Neural progenitor cell (in vitro differentiated cells): ENCODE results near the gene EIF2AK3. TPM values are rescaled to one million over a fixed set of nuclear protein-coding genes. Genes with fewer than 3 reads are reported as not detected.

Experiments
- DNase-seq: peaks from one replicate; pipeline ENCODE4 v3.0.0-alpha.2; 2016; ENCODE audit warnings: low spot score
- H2AFZ ChIP-seq: fragments of 200-600 bp; sonication (generic); replicated peaks from 2 replicates; pipeline ENCODE4 v1.6.1; 2016; ENCODE audit warnings: antibody characterized with exemption
- H3F3A ChIP-seq: fragments of 200-600 bp; sonication (generic); 2 replicates; pipeline ENCODE4 v1.6.1; 2016; ENCODE audit warnings: antibody characterized with exemption, low read depth
- H3K27ac ChIP-seq: fragments of 200-600 bp; sonication (generic); 2 replicates; pipeline ENCODE4 v1.5.1; 2016; ENCODE audit warnings: mild to moderate bottlenecking
- H3K27me3 ChIP-seq: fragments of 200-600 bp; sonication (generic); 2 replicates; pipeline ENCODE4 v1.6.1; 2016; ENCODE audit warnings: mild to moderate bottlenecking, moderate library complexity
- H3K36me3 ChIP-seq: fragments of 200-600 bp; sonication (generic); 2 replicates; pipeline ENCODE4 v1.5.1; 2016
- H3K4me1 ChIP-seq: fragments of 200-600 bp; sonication (generic); 2 replicates; pipeline ENCODE4 v1.6.1; 2016; ENCODE audit warnings: mixed run types
- H3K4me2 ChIP-seq: fragments of 200-600 bp; sonication (generic); 2 replicates; pipeline ENCODE4 v1.6.1; 2016
- H3K4me3 ChIP-seq: fragments of 200-600 bp; sonication (generic); 2 replicates; pipeline ENCODE4 v1.5.1; 2016
- H3K79me2 ChIP-seq: fragments of 200-600 bp; sonication (generic); 2 replicates; pipeline ENCODE4 v1.6.1; 2016; ENCODE audit warnings: low read depth
- H3K9ac ChIP-seq: fragments of 200-600 bp; sonication (generic); 2 replicates; pipeline ENCODE4 v1.6.1; 2016
- H3K9me3 ChIP-seq: fragments of 200-600 bp; sonication (generic); 2 replicates; pipeline ENCODE4 v1.5.1; 2016; ENCODE audit warnings: low read depth
- H4K20me1 ChIP-seq: fragments of 200-600 bp; sonication (generic); 2 replicates; pipeline ENCODE4 v1.6.1; 2016; ENCODE audit warnings: low read depth
- H3K27ac Mint-ChIP-seq: 3 replicates; pipeline ENCODE4 v1.8.0; 2021; ENCODE audit warnings: mixed read lengths
- H3K27me3 Mint-ChIP-seq: 2 replicates; pipeline ENCODE4 v1.8.0; 2022; ENCODE audit warnings: low read depth, mild to moderate bottlenecking, inconsistent platforms, moderate library complexity, mixed read lengths; ENCODE audit not compliant: insufficient read depth
- H3K36me3 Mint-ChIP-seq: 3 replicates; pipeline ENCODE4 v1.8.0; 2021; ENCODE audit warnings: mixed read lengths
- H3K4me1 Mint-ChIP-seq: 3 replicates; pipeline ENCODE4 v1.8.0; 2021; ENCODE audit warnings: mixed read lengths
- H3K4me3 Mint-ChIP-seq: 3 replicates; pipeline ENCODE4 v1.8.0; 2021; ENCODE audit warnings: mild to moderate bottlenecking, moderate library complexity, mixed read lengths
- H3K9me3 Mint-ChIP-seq: 3 replicates; pipeline ENCODE4 v1.8.0; 2020; ENCODE audit warnings: mixed read lengths
- CTCF ChIP-seq: fragments of 200-600 bp; sonication (generic); IDR thresholded peaks from 2 replicates; pipeline ENCODE4 v1.5.1; 2017; ENCODE audit warnings: antibody characterized with exemption, mild to moderate bottlenecking
- EZH2 ChIP-seq: fragments of 200-600 bp; sonication (generic); IDR thresholded peaks from 2 replicates; pipeline ENCODE4 v1.6.1; 2017; ENCODE audit warnings: antibody characterized with exemption, mild to moderate bottlenecking, moderate library complexity
- EZH2phosphoT487 ChIP-seq: fragments of 200-600 bp; sonication (generic); IDR thresholded peaks from 2 replicates; pipeline ENCODE4 v1.6.1; 2017; ENCODE audit warnings: antibody characterized with exemption
- total RNA-seq: library from RNA; depleted of rRNA; stranded (reverse); fragments of >200 nt; gene quantifications from 2 replicates; pipeline ENCODE4 v1.2.3, GENCODE V29; 2015; ENCODE audit warnings: low replicate concordance

EIF2AK3 gene
- total RNA-seq, 1 donor from 2014 or later = 21.6 TPM

- Histone ChIP-seq H3K9ac (no peak overlapping the region), H3K27ac (no peak overlapping the region), H3K4me2 (no peak overlapping the region), H3F3A (peaks cover 15% of the 10 kb centered on the region), H2AFZ (no peak overlapping the region), H3K4me1 (peaks cover 15% of the 10 kb centered on the region), H3K27me3 (no peaks in the 10 kb centered on the region), H3K79me2 (no peaks in the 10 kb centered on the region), H4K20me1 (no peaks in the 10 kb centered on the region), H3K9me3 (no peaks in the 10 kb centered on the region), H3K4me3 (no peak overlapping the region), H3K36me3 (no peaks in the 10 kb centered on the region)
- DNase-seq = peak; percentile 23
- H3K27ac Mint-ChIP-seq = no peak overlapping the region
- peaks cover 2% of the 10 kb centered on the region for H3K4me1 Mint-ChIP-seq
- H3K9me3 Mint-ChIP-seq = peaks cover 8% of the 10 kb centered on the region
- peaks cover 5% of the 10 kb centered on the region for H3K27me3 Mint-ChIP-seq
- no peaks in the 10 kb centered on the region for H3K36me3 Mint-ChIP-seq
- H3K4me3 Mint-ChIP-seq = no peak overlapping the region
- no peak for TF ChIP-seq CTCF
- no peak for TF ChIP-seq EZH2
- TF ChIP-seq EZH2phosphoT487 = no peak
Measured at GRCh38 chr2:88537640-88538039, 89.6 kb downstream of the EIF2AK3 start.

- Histone ChIP-seq H3K27ac (no peak overlapping the region), H3F3A (peaks cover 9% of the 10 kb centered on the region), H3K9me3 (no peaks in the 10 kb centered on the region), H4K20me1 (no peaks in the 10 kb centered on the region), H3K4me1 (peaks cover 6% of the 10 kb centered on the region), H3K9ac (no peak overlapping the region), H3K79me2 (no peaks in the 10 kb centered on the region), H3K4me2 (no peak overlapping the region), H3K27me3 (peaks cover 4% of the 10 kb centered on the region), H2AFZ (no peak overlapping the region), H3K4me3 (no peak overlapping the region), H3K36me3 (no peaks in the 10 kb centered on the region)
- H3K4me1 Mint-ChIP-seq = no peaks in the 10 kb centered on the region
- TF ChIP-seq CTCF = no peak
- TF ChIP-seq EZH2phosphoT487 = no peak
- H3K36me3 Mint-ChIP-seq = no peaks in the 10 kb centered on the region
- H3K27me3 Mint-ChIP-seq = peaks cover 4% of the 10 kb centered on the region
- H3K27ac Mint-ChIP-seq = no peak overlapping the region
- H3K4me3 Mint-ChIP-seq = no peak overlapping the region
- H3K9me3 Mint-ChIP-seq = peaks cover 4% of the 10 kb centered on the region
- DNase-seq = no peak
Measured at GRCh38 chr2:88530081-88530480, 97.2 kb downstream of the EIF2AK3 start.

- H3K9me3 ChIP-seq = no peaks in the 10 kb centered on the region
- H3K4me3 ChIP-seq = no peak overlapping the region
- peaks cover 32% of the 10 kb centered on the region for H3F3A ChIP-seq
- no peak overlapping the region for H3K27ac Mint-ChIP-seq
- H4K20me1 ChIP-seq = peaks cover 27% of the 10 kb centered on the region
- H3K9me3 Mint-ChIP-seq = no peaks in the 10 kb centered on the region
- H3K9ac ChIP-seq = no peak overlapping the region
- H3K4me2 ChIP-seq = no peak overlapping the region
- H3K4me3 Mint-ChIP-seq = no peak overlapping the region
- no peak overlapping the region for H2AFZ ChIP-seq
- H3K27me3 Mint-ChIP-seq = peaks cover 31% of the 10 kb centered on the region
- H3K36me3 Mint-ChIP-seq = no peaks in the 10 kb centered on the region
- H3K27ac ChIP-seq = no peak overlapping the region
- peaks cover 70% of the 10 kb centered on the region for H3K27me3 ChIP-seq
- TF ChIP-seq EZH2 (no peak), CTCF (no peak), EZH2phosphoT487 (no peak)
- H3K79me2 ChIP-seq = no peaks in the 10 kb centered on the region
- no peak for DNase-seq
- H3K4me1 ChIP-seq = peaks cover 24% of the 10 kb centered on the region
- no peaks in the 10 kb centered on the region for H3K36me3 ChIP-seq
- peaks cover 16% of the 10 kb centered on the region for H3K4me1 Mint-ChIP-seq
Measured at GRCh38 chr2:88521445-88522073, 105.7 kb downstream of the EIF2AK3 start.
